H9 (cell line): Measurements from ENCODE around the gene MTIF2. TPM values are rescaled to one million over a fixed set of nuclear protein-coding genes. Genes with fewer than 3 reads are reported as not detected.

Source experiments
- DNase-seq: peaks from one replicate; pipeline ENCODE4 v3.0.0-alpha.2; 2017
- H2AFZ ChIP-seq: one replicate; pipeline ENCODE4 v1.6.1; 2013; ENCODE audit warnings: mild to moderate bottlenecking, low read length, control low read depth, moderate library complexity
- H2AK5ac ChIP-seq: 2 replicates; pipeline ENCODE4 v1.6.1; 2013; ENCODE audit warnings: low read length, control low read depth, mixed read lengths; ENCODE audit not compliant: insufficient read length
- H2BK120ac ChIP-seq: one replicate; pipeline ENCODE4 v1.6.1; 2013; ENCODE audit warnings: low read depth, mild to moderate bottlenecking, low read length, control low read depth, inconsistent platforms; ENCODE audit not compliant: poor library complexity, severe bottlenecking
- H2BK12ac ChIP-seq: 2 replicates; pipeline ENCODE4 v1.6.1; 2013; ENCODE audit warnings: low read length, control low read depth, mixed read lengths, low read depth; ENCODE audit not compliant: insufficient read length
- H2BK15ac ChIP-seq: 2 replicates; pipeline ENCODE4 v1.6.1; 2013; ENCODE audit warnings: low read depth, low read length, control low read depth
- H2BK20ac ChIP-seq: one replicate; pipeline ENCODE4 v1.6.1; 2013; ENCODE audit warnings: low read depth, mild to moderate bottlenecking, low read length, control low read depth, inconsistent platforms; ENCODE audit not compliant: poor library complexity, severe bottlenecking
- H2BK5ac ChIP-seq: 2 replicates; pipeline ENCODE4 v1.6.1; 2013; ENCODE audit warnings: low read length, control low read depth, mixed read lengths; ENCODE audit not compliant: insufficient read length
- H3K14ac ChIP-seq: 2 replicates; pipeline ENCODE4 v1.6.1; 2013; ENCODE audit warnings: low read length, control low read depth; ENCODE audit not compliant: insufficient read depth
- H3K18ac ChIP-seq: 2 replicates; pipeline ENCODE4 v1.6.1; 2013; ENCODE audit warnings: low read depth, mild to moderate bottlenecking, mixed read lengths, low read length, control low read depth; ENCODE audit not compliant: insufficient read length
- H3K23ac ChIP-seq: 2 replicates; pipeline ENCODE4 v1.6.1; 2013; ENCODE audit warnings: low read length, control low read depth, mixed read lengths, low read depth; ENCODE audit not compliant: insufficient read length
- H3K23me2 ChIP-seq: 2 replicates; pipeline ENCODE4 v1.6.1; 2013; ENCODE audit warnings: low read depth, mild to moderate bottlenecking, mixed read lengths, low read length, control low read depth; ENCODE audit not compliant: insufficient read length, poor library complexity, severe bottlenecking
- H3K27ac ChIP-seq: 2 replicates; pipeline ENCODE4 v1.5.1; 2013; ENCODE audit warnings: low read length, control low read depth, mixed read lengths, low read depth; ENCODE audit not compliant: insufficient read length
- H3K27me3 ChIP-seq: 2 replicates; pipeline ENCODE4 v1.6.1; 2013; ENCODE audit warnings: low read length, control low read depth, inconsistent platforms; ENCODE audit not compliant: insufficient read depth
- H3K4ac ChIP-seq: 2 replicates; pipeline ENCODE4 v1.6.1; 2013; ENCODE audit warnings: low read depth, mild to moderate bottlenecking, control low read depth, inconsistent platforms, low read length, moderate library complexity
- H3K4me1 ChIP-seq: 2 replicates; pipeline ENCODE4 v1.6.1; 2013; ENCODE audit warnings: low read length, control low read depth, inconsistent platforms; ENCODE audit not compliant: insufficient read depth
- H3K4me2 ChIP-seq: 2 replicates; pipeline ENCODE4 v1.6.1; 2013; ENCODE audit warnings: low read length, control low read depth, mixed read lengths; ENCODE audit not compliant: insufficient read length, insufficient read depth
- H3K56ac ChIP-seq: 2 replicates; pipeline ENCODE4 v1.6.1; 2013; ENCODE audit warnings: low read depth, mild to moderate bottlenecking, mixed read lengths, low read length, control low read depth; ENCODE audit not compliant: insufficient read length
- H3K79me1 ChIP-seq: 2 replicates; pipeline ENCODE4 v1.6.1; 2013; ENCODE audit warnings: low read depth, mild to moderate bottlenecking, moderate library complexity, low read length, control low read depth, inconsistent platforms; ENCODE audit not compliant: insufficient read depth, poor library complexity, severe bottlenecking
- H3K79me2 ChIP-seq: 2 replicates; pipeline ENCODE4 v1.6.1; 2013; ENCODE audit warnings: low read length, control low read depth, inconsistent platforms; ENCODE audit not compliant: insufficient read depth
- H3K9ac ChIP-seq: 2 replicates; pipeline ENCODE4 v1.6.1; 2013; ENCODE audit warnings: low read length, control low read depth, mixed read lengths; ENCODE audit not compliant: insufficient read length; ENCODE audit errors: extremely low read depth
- H3K9me3 ChIP-seq: one replicate; pipeline ENCODE4 v1.6.1; 2013; ENCODE audit warnings: low read depth, low read length, inconsistent platforms; ENCODE audit not compliant: control insufficient read depth
- H3T11ph ChIP-seq: one replicate; pipeline ENCODE4 v1.6.1; 2013; ENCODE audit warnings: mild to moderate bottlenecking, low read length, control low read depth, inconsistent platforms
- H4K20me1 ChIP-seq: one replicate; pipeline ENCODE4 v1.6.1; 2013; ENCODE audit not compliant: control insufficient read depth, insufficient read length, insufficient read depth
- H4K5ac ChIP-seq: 2 replicates; pipeline ENCODE4 v1.6.1; 2013; ENCODE audit warnings: low read depth, mild to moderate bottlenecking, mixed read lengths, low read length, control low read depth; ENCODE audit not compliant: insufficient read length
- H4K8ac ChIP-seq: replicated peaks from 2 replicates; pipeline ENCODE4 v1.6.1; 2013; ENCODE audit warnings: low read length, control low read depth, mixed read lengths, low read depth; ENCODE audit not compliant: insufficient read length
- H4K91ac ChIP-seq: 2 replicates; pipeline ENCODE4 v1.6.1; 2013; ENCODE audit warnings: low read depth, mild to moderate bottlenecking, moderate library complexity, mixed read lengths, low read length, control low read depth; ENCODE audit not compliant: insufficient read length
- H3K27ac Mint-ChIP-seq, 3 experiments: 2 replicates in 2 of 3; 3 replicates in 1 of 3; pipeline ENCODE4 v1.8.0; 2020 to 2021; ENCODE audit warnings: mixed read lengths in 3 of 3, mild to moderate bottlenecking in 1 of 3, moderate library complexity in 1 of 3
- H3K27me3 Mint-ChIP-seq: 2 replicates; pipeline ENCODE4 v1.8.0; 2021; ENCODE audit warnings: low read depth, mild to moderate bottlenecking, moderate library complexity, mixed read lengths
- H3K36me3 Mint-ChIP-seq, 3 experiments: 2 replicates in 2 of 3; 3 replicates in 1 of 3; pipeline ENCODE4 v1.8.0; 2020 to 2021; ENCODE audit warnings: low read depth in 3 of 3, mixed read lengths in 3 of 3; ENCODE audit not compliant: insufficient read depth in 1 of 3
- H3K4me1 Mint-ChIP-seq, 2 experiments: 2 replicates each; pipeline ENCODE4 v1.8.0; 2020; ENCODE audit warnings: mixed read lengths in 2 of 2
- H3K4me3 Mint-ChIP-seq, 2 experiments: 2 replicates in 1 of 2; 3 replicates in 1 of 2; pipeline ENCODE4 v1.8.0; 2020 to 2021; ENCODE audit warnings: mild to moderate bottlenecking in 2 of 2, mixed read lengths in 2 of 2, moderate library complexity in 1 of 2
- H3K9me3 Mint-ChIP-seq, 2 experiments: 2 replicates in 1 of 2; 3 replicates in 1 of 2; pipeline ENCODE4 v1.8.0; 2020; ENCODE audit warnings: mild to moderate bottlenecking in 2 of 2, mixed read lengths in 2 of 2, moderate library complexity in 1 of 2
- WGBS: extraction: QIAGEN DNeasy Blood & Tissue Kit; methylation state at CpG from one replicate; pipeline ENCODE4 v1.1.7; 2013; ENCODE audit warnings: missing lambda C conversion rate, low lambda C conversion rate, mixed read lengths; ENCODE audit not compliant: insufficient read length; ENCODE audit errors: extremely low coverage; 5-methylcytosine and 5-hydroxymethylcytosine counted together
- total RNA-seq: library from RNA; stranded (reverse); gene quantifications from 2 replicates; pipeline ENCODE4 v1.2.1, GENCODE V29; 2021
- TF ChIP-seq, protein P1 (sequence below): fragments of 200-600 bp; sonication (generic); conservative IDR thresholded peaks from 3 replicates; pipeline ENCODE4 v1.8.0; 2021; ENCODE audit warnings: antibody characterized with exemption, mild to moderate bottlenecking

MTIF2 gene
- total RNA-seq, 1 experiment from 2014 or later = 35.6 TPM

DNA sequence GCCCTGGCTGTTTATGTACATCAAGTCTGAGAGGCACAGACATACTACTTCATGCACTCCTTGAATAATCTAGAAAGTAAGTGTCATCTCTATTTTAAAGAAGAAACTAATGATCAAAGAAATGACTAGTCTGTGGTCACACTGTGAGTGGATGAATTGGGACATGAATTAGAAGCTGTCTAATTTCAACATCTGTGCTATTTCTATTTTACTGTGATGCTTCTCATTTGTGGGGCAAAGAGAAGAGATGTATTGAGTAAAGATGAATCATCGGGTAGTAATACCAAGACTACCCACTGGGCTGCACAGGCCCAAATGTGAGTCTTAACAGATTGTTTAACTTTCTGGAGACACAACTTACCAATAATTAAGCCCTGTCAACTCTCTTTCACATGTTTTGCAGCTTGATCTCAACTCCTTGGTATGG, 42.4 kb upstream of the MTIF2 start:
- Mint-ChIP-seq H3K4me3 (no peak overlapping the region), H3K27ac (no peak overlapping the region), H3K27me3 (no peaks in the 10 kb centered on the region), H3K36me3 (peaks cover 24 to 61% (median 60%) of the 10 kb centered on the region in 3 experiments; a peak in 6 of 7 replicates), H3K9me3 (no peaks in the 10 kb centered on the region), H3K4me1 (no peaks in the 10 kb centered on the region)
- WGBS = no CpG with 5 or more reads among the region's 1 CpG
- Histone ChIP-seq H3K4me2 (no peak overlapping the region), H3K18ac (no peak overlapping the region), H3T11ph (no peak overlapping the region), H3K9ac (no peak overlapping the region), H3K27ac (no peak overlapping the region), H2AK5ac (no peak overlapping the region), H2BK12ac (no peak overlapping the region), H2AFZ (no peak overlapping the region), H3K27me3 (no peaks in the 10 kb centered on the region), H4K91ac (no peak overlapping the region), H3K9me3 (no peaks in the 10 kb centered on the region), H3K4ac (no peak overlapping the region), H3K56ac (no peak overlapping the region), H2BK15ac (no peak overlapping the region), H3K4me1 (no peaks in the 10 kb centered on the region), H3K14ac (no peak overlapping the region), H2BK20ac (no peak overlapping the region), H4K8ac (no peak overlapping the region), H4K20me1 (no peaks in the 10 kb centered on the region), H3K79me2 (no peaks in the 10 kb centered on the region), H3K23me2 (no peaks in the 10 kb centered on the region), H3K23ac (no peak overlapping the region), H2BK120ac (no peak overlapping the region), H4K5ac (no peak overlapping the region), H3K79me1 (no peaks in the 10 kb centered on the region), H2BK5ac (no peak overlapping the region)
- DNase-seq = no peak
- TF ChIP-seq, protein P1, sequence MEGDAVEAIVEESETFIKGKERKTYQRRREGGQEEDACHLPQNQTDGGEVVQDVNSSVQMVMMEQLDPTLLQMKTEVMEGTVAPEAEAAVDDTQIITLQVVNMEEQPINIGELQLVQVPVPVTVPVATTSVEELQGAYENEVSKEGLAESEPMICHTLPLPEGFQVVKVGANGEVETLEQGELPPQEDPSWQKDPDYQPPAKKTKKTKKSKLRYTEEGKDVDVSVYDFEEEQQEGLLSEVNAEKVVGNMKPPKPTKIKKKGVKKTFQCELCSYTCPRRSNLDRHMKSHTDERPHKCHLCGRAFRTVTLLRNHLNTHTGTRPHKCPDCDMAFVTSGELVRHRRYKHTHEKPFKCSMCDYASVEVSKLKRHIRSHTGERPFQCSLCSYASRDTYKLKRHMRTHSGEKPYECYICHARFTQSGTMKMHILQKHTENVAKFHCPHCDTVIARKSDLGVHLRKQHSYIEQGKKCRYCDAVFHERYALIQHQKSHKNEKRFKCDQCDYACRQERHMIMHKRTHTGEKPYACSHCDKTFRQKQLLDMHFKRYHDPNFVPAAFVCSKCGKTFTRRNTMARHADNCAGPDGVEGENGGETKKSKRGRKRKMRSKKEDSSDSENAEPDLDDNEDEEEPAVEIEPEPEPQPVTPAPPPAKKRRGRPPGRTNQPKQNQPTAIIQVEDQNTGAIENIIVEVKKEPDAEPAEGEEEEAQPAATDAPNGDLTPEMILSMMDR = peak; percentile 20; the same call in 1 of the 3 replicates
